Upper lobe of left lung (tissue), 6 donors: Measurements from ENCODE around the gene OAF. TPM values are rescaled to one million over a fixed set of nuclear protein-coding genes. Genes with fewer than 3 reads are reported as not detected.

ENCODE experiments used
- ATAC-seq, 2 donors: fragments of 200-7000 bp; cut with Tn5 transposase; one replicate each; pipeline ENCODE4 v1.9.1; 2022; ENCODE audit warnings: mild to moderate bottlenecking in 2 of 2, moderate library complexity in 2 of 2; ENCODE audit not compliant: low FRiP score in 2 of 2
- DNase-seq, 2 donors: peaks; one replicate each; pipeline ENCODE4 v3.0.0-alpha.2; 2019 to 2020
- H3K27ac ChIP-seq, 4 donors: fragments of 200-600 bp; sonication (generic); one replicate each; pipeline ENCODE4 v1.5.1; 2016 to 2019
- H3K27me3 ChIP-seq, 4 donors: fragments of 200-600 bp; sonication (generic); one replicate each; pipeline ENCODE4 v1.5.1; 2017 to 2019
- H3K36me3 ChIP-seq, 4 donors: fragments of 200-600 bp; sonication (generic); one replicate each; pipeline ENCODE4 v1.5.1; 2016 to 2019
- H3K4me1 ChIP-seq, 4 donors: fragments of 200-600 bp; sonication (generic); one replicate each; pipeline ENCODE4 v1.5.1; 2018 to 2019
- H3K4me3 ChIP-seq, 4 donors: fragments of 200-600 bp; sonication (generic); one replicate each; pipeline ENCODE4 v1.5.1; 2017 to 2019; ENCODE audit warnings: mild to moderate bottlenecking in 2 of 4, moderate library complexity in 1 of 4
- H3K9me3 ChIP-seq, 4 donors: fragments of 200-600 bp; sonication (generic); one replicate each; pipeline ENCODE4 v1.5.1; 2018 to 2019
- EP300 ChIP-seq, 4 donors: sonication (generic); formaldehyde crosslinking; IDR thresholded peaks; one replicate each; pipeline ENCODE4 v1.5.1; 2017; ENCODE audit warnings: antibody characterized with exemption in 4 of 4, control low read depth in 2 of 4
- POLR2A ChIP-seq, 4 donors: fragments of 450-650 bp; IDR thresholded peaks; one replicate each; pipeline ENCODE4 v1.5.1; 2016 to 2017; ENCODE audit warnings: antibody characterized with exemption in 4 of 4, mild to moderate bottlenecking in 2 of 4
- POLR2AphosphoS5 ChIP-seq, 2 donors: sonication (generic); formaldehyde crosslinking; IDR thresholded peaks; one replicate each; pipeline ENCODE4 v1.5.1; 2017; ENCODE audit warnings: antibody characterized with exemption in 2 of 2
- WGBS, 2 donors: methylation state at CpG; one replicate each; pipeline ENCODE4 v1.1.5; 2017 to 2018; 5-methylcytosine and 5-hydroxymethylcytosine counted together
- total RNA-seq, 6 donors: library from RNA; depleted of rRNA in 4 of 6; stranded (reverse); fragments of >200 nt in 4 of 6; gene quantifications; one replicate each; pipeline versions ENCODE4 v1.1.0 to v1.2.1, GENCODE V29; 2016 to 2021
- TF ChIP-seq, protein P1 (sequence below), 6 experiments: fragments of 450-650 bp in 4 of 6; fragments of 200-600 bp in 2 of 6; sonication (generic) in 2 of 6; IDR thresholded peaks; one replicate each; pipeline ENCODE4 v1.5.1; 2016 to 2019; ENCODE audit warnings: antibody characterized with exemption in 6 of 6
- donor health status: DM: no; HTN: no; CAD: no; lungs with moderate emphysema.
- donor health status: DM: no; HTN: yes; CAD: no; lungs with severe emphysema.

OAF gene
- total RNA-seq, 6 donors from 2014 or later: 5.1 to 41.6 (median 8.7) TPM

- ATAC-seq (no peak), DNase-seq (no peak)
- 70 to 78% methylated on average over 2 of the region's 2 CpGs for WGBS, 2 donors
- Histone ChIP-seq H3K9me3 (no peaks in the 10 kb centered on the region), H3K4me3 (no peak overlapping the region), H3K27ac (no peak overlapping the region), H3K36me3 (no peaks in the 10 kb centered on the region), H3K4me1 (no peaks in the 10 kb centered on the region), H3K27me3 (no peaks in the 10 kb centered on the region)
- TF ChIP-seq EP300 (IDR thresholded peaks at IDR 0.05): no peak
- TF ChIP-seq, protein P1, sequence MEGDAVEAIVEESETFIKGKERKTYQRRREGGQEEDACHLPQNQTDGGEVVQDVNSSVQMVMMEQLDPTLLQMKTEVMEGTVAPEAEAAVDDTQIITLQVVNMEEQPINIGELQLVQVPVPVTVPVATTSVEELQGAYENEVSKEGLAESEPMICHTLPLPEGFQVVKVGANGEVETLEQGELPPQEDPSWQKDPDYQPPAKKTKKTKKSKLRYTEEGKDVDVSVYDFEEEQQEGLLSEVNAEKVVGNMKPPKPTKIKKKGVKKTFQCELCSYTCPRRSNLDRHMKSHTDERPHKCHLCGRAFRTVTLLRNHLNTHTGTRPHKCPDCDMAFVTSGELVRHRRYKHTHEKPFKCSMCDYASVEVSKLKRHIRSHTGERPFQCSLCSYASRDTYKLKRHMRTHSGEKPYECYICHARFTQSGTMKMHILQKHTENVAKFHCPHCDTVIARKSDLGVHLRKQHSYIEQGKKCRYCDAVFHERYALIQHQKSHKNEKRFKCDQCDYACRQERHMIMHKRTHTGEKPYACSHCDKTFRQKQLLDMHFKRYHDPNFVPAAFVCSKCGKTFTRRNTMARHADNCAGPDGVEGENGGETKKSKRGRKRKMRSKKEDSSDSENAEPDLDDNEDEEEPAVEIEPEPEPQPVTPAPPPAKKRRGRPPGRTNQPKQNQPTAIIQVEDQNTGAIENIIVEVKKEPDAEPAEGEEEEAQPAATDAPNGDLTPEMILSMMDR (IDR thresholded peaks at IDR 0.05): no peak
Observed at GRCh38 chr11:120267319-120267718, 56.5 kb downstream of the OAF start.

GRCh38 chr11:120268686-120269085 lies 57.9 kb downstream of the OAF start:
- H3K36me3 ChIP-seq: no peaks in the 10 kb centered on the region
- 81 to 84% methylated on average over 5 of the region's 5 CpGs for WGBS, 2 donors
- TF ChIP-seq POLR2AphosphoS5 (IDR thresholded peaks at IDR 0.05) (no peak), EP300 (IDR thresholded peaks at IDR 0.05) (no peak), POLR2A (IDR thresholded peaks at IDR 0.05) (no peak)
- TF ChIP-seq, protein P1 (IDR thresholded peaks at IDR 0.05): no peak

DNA sequence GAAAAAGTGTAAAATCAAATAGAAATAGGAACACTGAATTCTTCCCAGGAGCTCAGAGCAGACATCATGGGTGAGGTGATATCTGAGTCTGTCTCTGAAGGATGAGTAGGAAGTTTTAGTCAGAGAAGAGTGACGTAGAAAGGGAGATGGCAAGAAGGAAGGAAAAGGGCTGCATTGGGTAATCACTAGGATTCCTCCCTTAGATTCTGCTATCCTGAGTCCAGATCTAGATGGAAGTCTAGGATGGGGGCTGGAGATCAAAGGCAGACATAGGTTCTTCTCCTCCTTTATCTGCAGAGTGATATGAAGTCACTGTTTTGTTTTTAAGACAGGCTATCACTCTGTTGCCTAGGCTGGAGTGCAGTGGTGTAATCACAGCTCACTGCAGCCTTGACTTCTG lies 59.6 kb downstream of the OAF start:
- DNase-seq (no peak), ATAC-seq (no peak)
- Histone ChIP-seq H3K36me3 (no peaks in the 10 kb centered on the region), H3K27me3 (no peaks in the 10 kb centered on the region), H3K4me1 (no peaks in the 10 kb centered on the region), H3K4me3 (no peak overlapping the region), H3K27ac (no peak overlapping the region), H3K9me3 (no peaks in the 10 kb centered on the region)
- 56 to 78% methylated on average over 1 of the region's 1 CpG for WGBS, 2 donors
- TF ChIP-seq POLR2A (IDR thresholded peaks at IDR 0.05): no peak

More at GRCh38 chr11:120268686-120269085, 57.9 kb downstream of the OAF start:
- ATAC-seq (no peak), DNase-seq (no peak)
- no peak overlapping the region for H3K4me3 ChIP-seq
- H3K4me1 ChIP-seq: no peaks in the 10 kb centered on the region
- no peaks in the 10 kb centered on the region for H3K27me3 ChIP-seq
- no peak overlapping the region for H3K27ac ChIP-seq
- H3K9me3 ChIP-seq: no peaks in the 10 kb centered on the region

DNA sequence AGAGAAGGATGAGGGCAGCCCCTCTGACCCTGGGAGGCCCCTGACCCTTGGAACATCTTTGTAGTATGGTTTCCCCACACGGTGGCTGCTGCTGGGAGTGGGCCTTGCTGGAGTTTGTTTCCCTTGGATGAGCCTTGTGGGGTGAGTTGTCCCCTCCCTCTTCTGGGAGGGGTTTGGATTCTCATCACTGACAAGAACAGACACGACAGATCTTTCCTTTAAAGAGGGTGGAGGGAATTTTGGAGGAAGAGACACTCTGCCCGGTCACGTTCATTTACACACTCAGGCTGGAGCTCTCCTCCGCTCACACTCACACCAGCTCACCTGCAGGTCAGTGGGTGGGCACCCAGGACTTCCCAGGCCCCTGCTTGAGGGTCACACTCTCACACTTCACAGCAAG lies 60.8 kb downstream of the OAF start:
- H3K36me3 ChIP-seq: no peaks in the 10 kb centered on the region
- H3K4me1 ChIP-seq: no peaks in the 10 kb centered on the region
- 76 to 78% methylated on average over 5 of the region's 5 CpGs for WGBS, 2 donors
- no peak overlapping the region for H3K27ac ChIP-seq
- no peak overlapping the region for H3K4me3 ChIP-seq
- DNase-seq: no peak
- TF ChIP-seq, protein P1 (IDR thresholded peaks at IDR 0.05): no peak
- TF ChIP-seq POLR2A (IDR thresholded peaks at IDR 0.05) (no peak), POLR2AphosphoS5 (IDR thresholded peaks at IDR 0.05) (no peak), EP300 (IDR thresholded peaks at IDR 0.05) (no peak)
- no peaks in the 10 kb centered on the region for H3K27me3 ChIP-seq
- no peaks in the 10 kb centered on the region for H3K9me3 ChIP-seq
- ATAC-seq: no peak

GRCh38 chr11:120272303-120272702 lies 61.5 kb downstream of the OAF start:
- no peak overlapping the region for H3K4me3 ChIP-seq
- H3K9me3 ChIP-seq: no peaks in the 10 kb centered on the region
- DNase-seq (no peak), ATAC-seq (peak in 1 of 2 donors; percentile 35)
- H3K36me3 ChIP-seq: no peaks in the 10 kb centered on the region
- TF ChIP-seq EP300 (IDR thresholded peaks at IDR 0.05) (no peak), POLR2AphosphoS5 (IDR thresholded peaks at IDR 0.05) (no peak), POLR2A (IDR thresholded peaks at IDR 0.05) (no peak)
- TF ChIP-seq, protein P1 (IDR thresholded peaks at IDR 0.05): no peak
- no peak overlapping the region for H3K27ac ChIP-seq
- WGBS, 2 donors: 93 to 94% methylated on average over 2 of the region's 2 CpGs
- H3K27me3 ChIP-seq: no peaks in the 10 kb centered on the region
- H3K4me1 ChIP-seq: no peaks in the 10 kb centered on the region
